GM19239 (cell line): ENCODE measurements around the gene ABLIM2.

Experiments
- DNase-seq: peaks from one replicate; pipeline ENCODE4 v3.0.0; 2011; ENCODE audit warnings: low spot score; ENCODE audit not compliant: insufficient read length
- FAIRE-seq: peaks from 2 replicates; lab custom pipeline; 2011; peaks lifted over from hg19 to GRCh38; lab: Jason Lieb, UNC

ABLIM2 gene

GRCh38 chr4:8177552-8177951, 18.9 kb upstream of the ABLIM2 start:
- FAIRE-seq, result no peak

GRCh38 chr4:8176547-8177399, 18.2 kb upstream of the ABLIM2 start:
- peak; percentile 74 for DNase-seq
- peak; percentile 90 for FAIRE-seq

More at GRCh38 chr4:8177552-8177951, 18.9 kb upstream of the ABLIM2 start:
- no peak for DNase-seq

- no peak for DNase-seq
- FAIRE-seq, result no peak
These were observed 17.1 kb upstream of the ABLIM2 start for GRCh38 chr4:8175686-8176085.

- FAIRE-seq (no peak), DNase-seq (no peak)
These were observed 16.4 kb upstream of the ABLIM2 start for GRCh38 chr4:8174970-8175369.

- DNase-seq (no peak), FAIRE-seq (no peak)
These were observed 15.1 kb upstream of the ABLIM2 start for GRCh38 chr4:8173492-8174242.

GRCh38 chr4:8171984-8172924, 13.6 kb upstream of the ABLIM2 start:
- DNase-seq (no peak), FAIRE-seq (peak; percentile 86)

GRCh38 chr4:8171266-8171665, 12.7 kb upstream of the ABLIM2 start:
- FAIRE-seq, result no peak

GRCh38 chr4:8170341-8170740, 11.7 kb upstream of the ABLIM2 start:
- DNase-seq (no peak), FAIRE-seq (no peak)

More at GRCh38 chr4:8171266-8171665, 12.7 kb upstream of the ABLIM2 start:
- DNase-seq, result no peak

- no peak for FAIRE-seq
- DNase-seq, result no peak
These were observed 11.2 kb upstream of the ABLIM2 start for GRCh38 chr4:8169763-8170162.

- FAIRE-seq (no peak), DNase-seq (no peak)
These were observed 10.4 kb upstream of the ABLIM2 start for GRCh38 chr4:8168832-8169598.

- FAIRE-seq (no peak), DNase-seq (no peak)
These were observed 9.6 kb upstream of the ABLIM2 start for GRCh38 chr4:8168232-8168631.

- FAIRE-seq, result no peak
- no peak for DNase-seq
These were observed 9.2 kb upstream of the ABLIM2 start for GRCh38 chr4:8167815-8168214.

- no peak for FAIRE-seq
- no peak for DNase-seq
These were observed 8.7 kb upstream of the ABLIM2 start for GRCh38 chr4:8167291-8167690.

GRCh38 chr4:8165374-8165896, 6.8 kb upstream of the ABLIM2 start:
- DNase-seq, result no peak

GRCh38 chr4:8164687-8165086, 6.1 kb upstream of the ABLIM2 start:
- DNase-seq (no peak), FAIRE-seq (no peak)

More at GRCh38 chr4:8165374-8165896, 6.8 kb upstream of the ABLIM2 start:
- no peak for FAIRE-seq

GRCh38 chr4:8164194-8164565, 5.6 kb upstream of the ABLIM2 start:
- DNase-seq, result no peak
- no peak for FAIRE-seq

- FAIRE-seq, result no peak
- no peak for DNase-seq
These were observed 5.0 kb upstream of the ABLIM2 start for GRCh38 chr4:8163436-8164193.

GRCh38 chr4:8163026-8163425, 4.4 kb upstream of the ABLIM2 start:
- DNase-seq (no peak), FAIRE-seq (no peak)

- DNase-seq (no peak), FAIRE-seq (no peak)
These were observed 4.0 kb upstream of the ABLIM2 start for GRCh38 chr4:8162625-8163024.
